GM19452 (cell line): Measurements from ENCODE around the gene CEP44.
"Not testable (repeated sequence)": the region's sequence is repeated elsewhere in the genome, so short reads cannot be mapped to it uniquely, and the experiment has no call there.

ENCODE experiments used
- ATAC-seq: cut with Tn5 transposase; IDR thresholded peaks from one replicate; pipeline ENCODE4 v1.9.1; 2021; ENCODE audit not compliant: unreplicated experiment

Gene CEP44

GRCh38 chr4:174283507-174284471, at the start of gene CEP44, which contains the start of gene FBXO8:
CEP44 (plus strand) TSS chr4:174283911; CDS start chr4:174299122, 15,211 bp downstream.
FBXO8 (minus strand) TSS chr4:174283667; CDS start chr4:174263092, 20,575 bp downstream.
- ATAC-seq = peak; percentile 63

- no peak for ATAC-seq
These were observed 47.4 kb upstream of the CEP44 start for GRCh38 chr4:174236359-174236758.

GRCh38 chr4:174241162-174241561, 42.5 kb upstream of the CEP44 start:
- no peak for ATAC-seq

GRCh38 chr4:174244441-174244840, 39.3 kb upstream of the CEP44 start:
- no peak for ATAC-seq

- no peak for ATAC-seq
These were observed 38.0 kb upstream of the CEP44 start for GRCh38 chr4:174245714-174246113.

GRCh38 chr4:174248407-174248806, 35.3 kb upstream of the CEP44 start:
- no peak for ATAC-seq

GRCh38 chr4:174252412-174252811, 31.3 kb upstream of the CEP44 start:
- no peak for ATAC-seq

- no peak for ATAC-seq
These were observed 29.1 kb upstream of the CEP44 start for GRCh38 chr4:174254613-174255012.

GRCh38 chr4:174255374-174255773, 28.3 kb upstream of the CEP44 start:
- no peak for ATAC-seq

GRCh38 chr4:174255786-174256185, 27.9 kb upstream of the CEP44 start:
- ATAC-seq = no peak

GRCh38 chr4:174256277-174256713, 27.4 kb upstream of the CEP44 start:
- no peak for ATAC-seq

GRCh38 chr4:174259580-174259979, 24.1 kb upstream of the CEP44 start:
- ATAC-seq = no peak

- ATAC-seq = peak; percentile 81
These were observed 23.6 kb upstream of the CEP44 start for GRCh38 chr4:174260099-174260498.

- not testable (repeated sequence) for ATAC-seq
These were observed 22.3 kb upstream of the CEP44 start for GRCh38 chr4:174261432-174261831.

- ATAC-seq = no peak
These were observed 20.9 kb upstream of the CEP44 start for GRCh38 chr4:174262624-174263444.

- ATAC-seq = no peak
These were observed 20.3 kb upstream of the CEP44 start for GRCh38 chr4:174263445-174263736.

- ATAC-seq = no peak
These were observed 17.8 kb upstream of the CEP44 start for GRCh38 chr4:174265916-174266315.

- ATAC-seq = no peak
These were observed 17.3 kb upstream of the CEP44 start for GRCh38 chr4:174266416-174266815.

- ATAC-seq = no peak
These were observed 9.8 kb upstream of the CEP44 start for GRCh38 chr4:174273930-174274329.

GRCh38 chr4:174274436-174274835, 9.3 kb upstream of the CEP44 start:
- no peak for ATAC-seq

GRCh38 chr4:174275101-174275500, 8.6 kb upstream of the CEP44 start:
- no peak for ATAC-seq

GRCh38 chr4:174277433-174277832, 6.3 kb upstream of the CEP44 start:
- no peak for ATAC-seq
